OCI-LY7 (cell line): ENCODE data around the gene USP6NL. TPM values are rescaled to one million over a fixed set of nuclear protein-coding genes. Genes with fewer than 3 reads are reported as not detected.

ENCODE experiments used
- BruUV-seq: library from RNA; stranded (reverse); fragments of 400-500 nt; replicated peaks from 2 replicates; lab custom pipeline; 2021; lab: Mats Ljungman, UMichigan
- CTCF ChIA-PET: fragments of 300-600 bp; sonication (Branson Sonifier 250); formaldehyde crosslinking; loops from one replicate; lab custom pipeline; 2022; ENCODE audit warnings: antibody characterized with exemption; ENCODE audit not compliant: unreplicated experiment; lab: Charles Lee
- POLR2A ChIA-PET: fragments of 300-600 bp; sonication (Branson Sonifier 250); formaldehyde crosslinking; loops from one replicate; lab custom pipeline; 2022; ENCODE audit warnings: antibody characterized with exemption; lab: Charles Lee
- DNase-seq: peaks from one replicate; pipeline ENCODE4 v3.0.0-alpha.2; 2015; ENCODE audit warnings: low spot score
- H2AFZ ChIP-seq: fragments of 200-600 bp; sonication (generic), shearing (Covaris generic); 2 replicates; pipeline ENCODE4 v1.6.1; 2014; ENCODE audit warnings: mild to moderate bottlenecking, antibody characterized with exemption, low read length, moderate library complexity
- H3K27ac ChIP-seq: fragments of 200-600 bp; sonication (generic); 2 replicates; pipeline ENCODE4 v1.5.1; 2014; ENCODE audit warnings: mixed run types, low read depth, mild to moderate bottlenecking, moderate library complexity, low read length, inconsistent platforms; ENCODE audit not compliant: poor library complexity, severe bottlenecking
- H3K36me3 ChIP-seq: fragments of 200-600 bp; sonication (generic); 2 replicates; pipeline ENCODE4 v1.6.1; 2014; ENCODE audit warnings: mild to moderate bottlenecking, antibody characterized with exemption, low read length, moderate library complexity, mixed read lengths; ENCODE audit not compliant: insufficient read depth
- H3K4me1 ChIP-seq: fragments of 200-600 bp; sonication (generic); 2 replicates; pipeline ENCODE4 v1.5.1; 2014; ENCODE audit warnings: mild to moderate bottlenecking, low read length; ENCODE audit not compliant: insufficient read depth, poor library complexity, severe bottlenecking
- H3K4me2 ChIP-seq: fragments of 200-600 bp; sonication (generic); 2 replicates; pipeline ENCODE4 v1.6.1; 2014; ENCODE audit warnings: mild to moderate bottlenecking, low read length
- H3K4me3 ChIP-seq: fragments of 200-600 bp; sonication (generic); 2 replicates; pipeline ENCODE4 v1.5.1; 2014; ENCODE audit warnings: mild to moderate bottlenecking, low read depth, low read length; ENCODE audit not compliant: poor library complexity, severe bottlenecking
- H3K79me2 ChIP-seq: fragments of 200-600 bp; sonication (generic); 2 replicates; pipeline ENCODE4 v1.6.1; 2016; ENCODE audit warnings: low read depth, mild to moderate bottlenecking, low read length, moderate library complexity, mixed read lengths; ENCODE audit not compliant: insufficient read depth
- H3K9me2 ChIP-seq: fragments of 200-600 bp; sonication (generic); 2 replicates; pipeline ENCODE4 v1.6.1; 2016; ENCODE audit warnings: mild to moderate bottlenecking, low read length, mixed read lengths; ENCODE audit not compliant: insufficient read depth
- H3K9me3 ChIP-seq: fragments of 200-600 bp; sonication (generic); 2 replicates; pipeline ENCODE4 v1.6.1; 2014; ENCODE audit warnings: mild to moderate bottlenecking, mixed run types, low read length, mixed read lengths
- H4K20me1 ChIP-seq: fragments of 200-600 bp; sonication (generic); 2 replicates; pipeline ENCODE4 v1.6.1; 2014; ENCODE audit warnings: mild to moderate bottlenecking, antibody characterized with exemption, low read length, moderate library complexity, mixed read lengths; ENCODE audit not compliant: insufficient read depth
- EZH2phosphoT487 ChIP-seq: fragments of 200-600 bp; sonication (generic); IDR thresholded peaks from 2 replicates; pipeline ENCODE4 v1.6.1; 2018; ENCODE audit warnings: low read depth, borderline replicate concordance, mild to moderate bottlenecking, mixed run types, antibody characterized with exemption, low read length, moderate library complexity, mixed read lengths
- intact Hi-C: fragments of 100-400 bp; cut with micrococcal nuclease; formaldehyde crosslinking; loops from one replicate; pipeline ENCODE4 v1.10.0; 2022; ENCODE audit not compliant: unreplicated experiment
- total RNA-seq, 2 experiments: library from RNA; depleted of rRNA in 1 of 2; stranded (reverse); fragments of >200 nt in 1 of 2; shearing (Covaris generic) in 1 of 2; gene quantifications; 2 replicates each; pipeline ENCODE4 v1.2.3, GENCODE V29; 2014 to 2022
- TF ChIP-seq, protein P1 (sequence below): fragments of 200-600 bp; sonication (generic); conservative IDR thresholded peaks from 2 replicates; pipeline ENCODE4 v1.5.1; 2014; ENCODE audit warnings: mild to moderate bottlenecking, antibody characterized with exemption, low read length, moderate library complexity, mixed read lengths

The USP6NL gene
- total RNA-seq, 2 experiments from 2014 or later = 41.7 to 59.7 TPM

DNA sequence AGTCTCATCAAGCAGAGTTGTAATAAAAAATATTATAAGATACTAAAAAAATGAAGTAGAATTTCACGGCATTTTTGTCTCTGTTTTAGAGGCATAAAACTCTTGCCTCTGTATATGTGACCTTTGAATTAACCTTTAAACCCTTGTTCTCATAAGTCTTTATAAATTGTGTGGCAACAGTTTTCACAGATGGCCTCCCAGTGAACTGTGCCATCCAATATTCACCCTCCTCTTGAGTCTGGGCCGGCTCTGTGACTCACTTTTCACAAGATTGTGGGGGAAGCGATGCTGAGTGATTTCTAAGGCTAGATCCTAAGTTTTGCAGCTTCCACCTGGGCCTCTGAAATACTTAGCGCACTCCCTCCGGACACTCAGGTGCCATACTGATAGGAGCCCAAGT lies 4.6 kb upstream of the USP6NL start:
- peaks cover 20% of the 10 kb centered on the region for H3K9me3 ChIP-seq
- peaks cover 10% of the 10 kb centered on the region for H3K36me3 ChIP-seq
- no peak for DNase-seq
- CTCF ChIA-PET = no interaction called here
- no peak overlapping the region for H3K4me2 ChIP-seq
- no peak overlapping the region for H3K27ac ChIP-seq
- POLR2A ChIA-PET = interaction anchor here (0.8 to 1.1 kb wide), 2 partner anchors 7 to 33 kb away, joined by 3 read pairs; no protein-coding TSS in a partner anchor
- H3K4me1 ChIP-seq = peaks cover 14% of the 10 kb centered on the region
- H3K4me3 ChIP-seq = no peak overlapping the region
- intact Hi-C loops = no loop called here
- TF ChIP-seq, protein P1, sequence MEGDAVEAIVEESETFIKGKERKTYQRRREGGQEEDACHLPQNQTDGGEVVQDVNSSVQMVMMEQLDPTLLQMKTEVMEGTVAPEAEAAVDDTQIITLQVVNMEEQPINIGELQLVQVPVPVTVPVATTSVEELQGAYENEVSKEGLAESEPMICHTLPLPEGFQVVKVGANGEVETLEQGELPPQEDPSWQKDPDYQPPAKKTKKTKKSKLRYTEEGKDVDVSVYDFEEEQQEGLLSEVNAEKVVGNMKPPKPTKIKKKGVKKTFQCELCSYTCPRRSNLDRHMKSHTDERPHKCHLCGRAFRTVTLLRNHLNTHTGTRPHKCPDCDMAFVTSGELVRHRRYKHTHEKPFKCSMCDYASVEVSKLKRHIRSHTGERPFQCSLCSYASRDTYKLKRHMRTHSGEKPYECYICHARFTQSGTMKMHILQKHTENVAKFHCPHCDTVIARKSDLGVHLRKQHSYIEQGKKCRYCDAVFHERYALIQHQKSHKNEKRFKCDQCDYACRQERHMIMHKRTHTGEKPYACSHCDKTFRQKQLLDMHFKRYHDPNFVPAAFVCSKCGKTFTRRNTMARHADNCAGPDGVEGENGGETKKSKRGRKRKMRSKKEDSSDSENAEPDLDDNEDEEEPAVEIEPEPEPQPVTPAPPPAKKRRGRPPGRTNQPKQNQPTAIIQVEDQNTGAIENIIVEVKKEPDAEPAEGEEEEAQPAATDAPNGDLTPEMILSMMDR = no peak
- TF ChIP-seq EZH2phosphoT487 = no peak
- H3K79me2 ChIP-seq = peaks cover 9% of the 10 kb centered on the region; the same call in 1 of the 2 replicates
- no peak overlapping the region for H2AFZ ChIP-seq
- no peaks in the 10 kb centered on the region for H4K20me1 ChIP-seq
- no TSS peak for BruUV-seq
- H3K9me2 ChIP-seq = no peaks in the 10 kb centered on the region

DNA sequence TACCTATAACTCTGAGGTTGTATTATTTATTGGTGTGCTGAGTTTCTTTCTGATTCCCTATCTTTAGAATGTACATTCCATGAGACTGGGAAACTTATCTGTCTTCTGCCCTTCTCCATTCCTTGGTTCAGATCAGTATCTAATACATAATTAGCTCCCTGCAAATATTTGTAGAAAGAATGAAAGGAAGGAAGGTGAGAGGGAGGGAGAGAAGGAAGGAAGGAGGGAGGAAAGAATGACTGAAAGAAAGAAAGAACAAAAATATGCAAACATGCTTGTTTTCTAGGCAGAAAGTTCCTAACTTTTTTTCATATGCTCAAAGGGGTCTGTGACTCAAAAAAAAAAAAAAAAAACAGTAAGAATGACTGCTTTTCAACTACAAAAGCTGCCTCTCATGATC lies 3.9 kb upstream of the USP6NL start:
- H3K4me3 ChIP-seq = no peak overlapping the region
- peaks cover 16% of the 10 kb centered on the region for H3K79me2 ChIP-seq
- BruUV-seq = no TSS peak
- no peaks in the 10 kb centered on the region for H4K20me1 ChIP-seq
- no peak overlapping the region for H3K27ac ChIP-seq
- H3K36me3 ChIP-seq = peaks cover 10% of the 10 kb centered on the region
- CTCF ChIA-PET = no interaction called here
- H3K9me3 ChIP-seq = peaks cover 20% of the 10 kb centered on the region
- H3K4me2 ChIP-seq = no peak overlapping the region
- no peaks in the 10 kb centered on the region for H3K9me2 ChIP-seq
- POLR2A ChIA-PET = interaction anchor here (0.5 to 1.1 kb wide), 5 partner anchors 8 to 134 kb away, joined by 3 to 4 read pairs (median 3); no protein-coding TSS in a partner anchor
- intact Hi-C loops = no loop called here
- H3K4me1 ChIP-seq = peaks cover 14% of the 10 kb centered on the region
- no peak overlapping the region for H2AFZ ChIP-seq
- no peak for DNase-seq
- TF ChIP-seq EZH2phosphoT487 = no peak
- TF ChIP-seq, protein P1 = no peak
